HL-60/S4 (cell line): ENCODE results near the gene FKBP14.
"Not testable (repeated sequence)": the region's sequence is repeated elsewhere in the genome, so short reads cannot be mapped to it uniquely, and the experiment has no call there.

Experiments
- in situ Hi-C: fragments of 300-500 bp; cut with MboI; formaldehyde crosslinking; loops from 2 replicates; pipeline ENCODE4 v1.14.3; 2022; ENCODE audit warnings: low sequenced_read_pairs

Gene FKBP14

GRCh38 chr7:29968683-29969395, 57.7 kb downstream of the FKBP14 start:
- in situ Hi-C loops: no loop called here

GRCh38 chr7:29965030-29965429, 61.5 kb downstream of the FKBP14 start:
- in situ Hi-C loops: no loop called here

DNA sequence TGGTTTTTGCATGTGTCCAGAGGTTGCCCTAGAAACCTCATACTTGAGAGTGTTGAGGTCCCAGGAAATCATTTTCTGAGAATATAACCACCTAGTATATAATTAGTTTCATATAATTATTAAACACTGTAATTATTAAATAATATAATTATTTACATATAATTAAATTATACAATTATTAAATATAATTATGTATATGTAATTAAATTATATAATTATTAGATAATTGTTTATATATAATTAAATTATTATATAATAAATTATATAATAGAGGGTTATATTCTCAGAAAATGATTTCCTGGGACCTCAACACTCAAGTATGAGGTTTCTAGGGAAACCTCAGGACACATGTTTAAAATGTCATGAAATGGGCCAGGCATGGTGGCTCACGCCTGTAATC, 64.5 kb downstream of the FKBP14 start:
- in situ Hi-C loops: no loop called here

GRCh38 chr7:29961611-29962010, 64.9 kb downstream of the FKBP14 start:
- in situ Hi-C loops: not testable (repeated sequence)
